GM21367 (cell line): ENCODE measurements around the gene DDX1.
A peak's percentile ranks its signal among the peaks of the same experiment; 100 is the strongest.
"Not testable (repeated sequence)": the region's sequence is repeated elsewhere in the genome, so short reads cannot be mapped to it uniquely, and the experiment has no call there.

ENCODE experiments used
- ATAC-seq: cut with Tn5 transposase; IDR thresholded peaks from one replicate; pipeline ENCODE4 v1.9.1; 2021; ENCODE audit not compliant: unreplicated experiment

The DDX1 gene

DNA sequence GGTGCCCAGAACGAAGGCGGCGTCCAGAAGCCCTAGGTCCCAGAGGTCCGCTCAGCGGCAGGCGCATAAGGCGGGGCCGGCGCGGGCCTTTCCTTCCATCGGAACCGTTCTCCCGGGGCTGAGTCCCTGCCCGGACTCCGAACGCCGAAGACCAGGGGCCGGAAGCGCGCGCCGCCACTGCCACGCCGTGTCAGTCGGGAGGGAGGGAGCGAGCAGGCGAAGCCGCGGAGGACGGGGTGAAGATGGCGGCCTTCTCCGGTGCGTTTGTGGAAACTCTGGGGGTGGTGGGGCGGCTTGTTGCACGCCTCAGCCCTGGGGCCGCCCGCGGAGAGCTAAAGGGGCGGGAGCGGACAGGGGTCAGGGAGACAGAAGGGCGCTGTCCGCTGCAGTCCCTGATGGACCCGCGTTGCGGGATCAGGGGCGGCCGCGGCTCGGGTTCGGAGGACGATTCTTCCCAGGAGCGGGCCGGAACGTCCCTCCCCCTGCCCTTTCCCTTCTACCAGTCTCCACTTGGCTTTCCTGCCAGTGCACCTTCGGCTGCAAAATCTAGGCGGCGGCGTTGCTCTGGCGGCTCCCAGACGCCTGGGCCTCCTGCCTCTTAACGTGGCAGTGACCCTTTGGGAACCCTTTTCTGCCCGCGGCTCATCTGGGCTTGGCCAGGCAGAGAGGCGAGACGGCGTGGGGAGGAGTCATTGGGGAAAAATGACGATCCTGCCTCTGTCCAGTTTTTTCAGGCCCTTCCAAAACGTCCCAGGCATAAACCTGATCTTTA, at the start of gene DDX1:
Gene DDX1 (plus strand): TSS at position 177 of the 772 bp plus-strand sequence. CDS start 66 bp downstream, at position 243.
- peak; percentile 93 for ATAC-seq

DNA sequence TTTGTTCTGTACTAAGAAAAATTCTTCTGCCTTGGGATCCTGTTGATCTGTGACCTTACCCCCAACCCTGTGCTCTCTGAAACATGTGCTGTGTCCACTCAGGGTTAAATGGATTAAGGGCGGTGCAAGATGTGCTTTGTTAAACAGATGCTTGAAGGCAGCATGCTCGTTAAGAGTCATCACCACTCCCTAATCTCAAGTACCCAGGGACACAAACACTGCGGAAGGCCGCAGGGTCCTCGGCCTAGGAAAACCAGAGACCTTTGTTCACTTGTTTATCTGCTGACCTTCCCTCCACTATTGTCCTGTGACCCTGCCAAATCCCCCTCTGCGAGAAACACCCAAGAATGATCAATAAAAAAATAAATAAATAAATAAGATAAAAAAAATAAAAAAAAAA, 49.4 kb upstream of the DDX1 start:
- not testable (repeated sequence) for ATAC-seq

DNA sequence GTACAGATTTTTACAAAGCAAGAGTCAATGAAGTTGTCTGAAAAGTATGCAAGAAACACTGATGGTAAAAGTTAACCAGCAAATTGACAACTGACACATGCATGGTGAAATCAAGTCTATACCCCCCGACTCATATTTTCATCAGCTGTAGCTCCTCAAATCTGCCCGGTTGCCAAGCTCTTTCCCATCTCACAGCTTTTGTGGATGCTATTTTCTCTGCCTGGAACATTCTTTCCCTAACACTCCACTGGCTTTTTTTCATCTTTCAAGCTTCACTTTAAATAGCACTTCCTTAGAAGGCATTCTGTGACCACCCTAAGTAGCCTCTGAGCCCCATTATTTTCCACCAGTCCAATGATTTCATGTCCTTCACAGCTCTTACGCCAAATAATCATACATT, 48.6 kb upstream of the DDX1 start:
- no peak for ATAC-seq

DNA sequence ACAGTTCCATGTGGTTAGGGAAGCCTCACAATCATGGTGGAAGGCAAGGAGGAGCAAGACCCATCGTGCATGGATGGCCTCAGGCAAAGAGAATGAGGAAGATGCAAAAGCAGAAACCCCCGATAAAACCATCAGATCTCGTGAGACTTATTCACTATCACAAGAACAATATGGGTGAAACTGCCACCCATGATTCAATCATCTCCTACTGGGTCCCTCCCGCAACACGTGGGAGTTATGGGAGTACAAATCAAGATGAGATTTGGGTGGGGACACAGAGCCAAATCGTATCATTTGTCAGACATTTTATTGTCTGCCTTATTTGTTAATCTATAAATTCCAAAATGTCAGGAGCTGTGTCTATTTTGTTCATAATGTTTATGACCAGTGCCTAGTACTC, 48.1 kb upstream of the DDX1 start:
- no peak for ATAC-seq

DNA sequence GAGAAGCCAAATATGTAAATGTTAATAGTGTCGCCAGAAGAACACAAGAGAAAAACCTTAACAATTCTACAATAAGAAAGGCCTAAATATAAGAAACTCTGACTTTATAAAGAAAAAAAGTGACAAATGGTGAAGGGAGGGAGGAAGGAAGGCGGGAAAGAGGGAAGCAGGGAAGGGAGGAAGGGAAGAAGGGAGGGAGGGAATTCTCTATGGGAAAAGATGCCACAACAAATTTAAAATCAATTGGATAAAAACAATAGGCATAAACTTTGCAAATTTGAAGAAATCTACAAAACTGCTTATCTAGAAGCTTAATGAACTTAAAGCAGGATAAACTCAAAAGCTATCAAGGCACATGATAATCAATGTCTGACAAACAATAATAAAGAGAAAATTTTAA, 47.4 kb upstream of the DDX1 start:
- no peak for ATAC-seq

DNA sequence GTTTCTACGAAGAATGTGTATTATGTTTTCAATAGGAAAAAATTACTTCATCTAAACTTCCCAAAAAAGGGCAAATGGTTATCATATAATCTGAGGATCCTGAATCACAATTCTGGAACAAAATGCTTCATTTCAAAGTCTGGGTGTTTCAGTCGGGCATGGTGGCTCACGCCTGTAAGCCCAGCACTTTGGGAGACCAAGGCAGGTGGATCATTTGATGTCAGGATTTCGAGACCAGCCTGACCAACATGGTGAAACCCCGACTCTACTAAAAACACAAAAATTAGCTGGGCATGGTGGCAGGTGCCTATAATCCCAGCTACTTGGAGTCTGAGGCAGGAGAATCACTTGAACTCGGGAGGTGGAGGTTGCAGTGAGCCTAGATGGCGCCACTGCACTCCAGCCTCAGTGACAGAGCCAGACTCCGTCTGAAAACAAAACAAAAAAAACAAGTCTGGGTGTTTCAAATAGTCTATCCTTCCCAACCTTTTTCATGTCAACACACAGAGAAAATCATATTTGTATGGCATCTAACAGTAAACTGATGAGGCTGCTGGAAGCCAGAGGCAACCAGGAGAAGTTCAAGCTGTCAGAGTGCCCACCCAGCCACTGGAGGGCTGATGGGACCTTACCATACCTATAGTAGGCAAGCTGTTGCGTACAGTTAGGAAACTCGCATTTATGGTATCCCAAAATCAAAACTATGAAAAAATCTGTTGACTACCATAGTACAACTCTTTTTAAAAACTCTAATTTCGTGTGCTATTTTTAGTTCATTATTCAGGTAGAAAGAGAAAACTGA, 45.2 kb upstream of the DDX1 start:
- no peak for ATAC-seq

DNA sequence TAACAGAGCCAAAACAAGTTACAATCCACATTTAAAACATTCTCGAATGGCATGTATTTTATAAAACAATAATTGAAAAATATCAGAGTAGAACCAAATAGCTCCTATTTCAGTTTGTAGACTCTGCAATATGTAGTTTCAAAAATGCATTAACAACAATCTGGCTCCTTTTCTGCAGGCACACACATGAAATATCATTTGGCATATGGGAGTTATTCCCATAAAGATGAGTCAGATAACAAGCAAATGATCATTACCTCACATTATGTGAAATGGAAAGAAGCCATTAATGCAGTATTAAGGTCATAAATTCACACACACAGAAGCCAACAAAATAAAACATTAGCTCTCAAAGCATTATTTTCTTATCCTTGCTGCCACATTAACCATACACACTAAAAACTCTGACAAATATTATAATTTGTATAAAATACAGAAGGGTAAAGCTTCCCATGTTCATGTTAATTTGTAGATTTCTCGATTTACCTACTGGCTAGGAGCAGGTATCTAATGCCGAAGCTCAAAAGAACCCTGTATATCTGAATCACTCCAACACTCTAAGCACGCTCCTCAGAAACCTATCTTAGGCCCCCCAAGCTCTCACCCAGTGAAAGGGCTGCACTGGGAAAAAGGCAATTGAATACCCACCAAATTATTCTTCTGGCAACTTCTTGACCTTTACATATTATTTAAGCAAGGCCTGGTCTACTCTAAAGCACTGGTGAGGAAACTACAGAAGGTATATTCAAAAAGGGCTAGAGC, 44.4 kb upstream of the DDX1 start:
- ATAC-seq = no peak

DNA sequence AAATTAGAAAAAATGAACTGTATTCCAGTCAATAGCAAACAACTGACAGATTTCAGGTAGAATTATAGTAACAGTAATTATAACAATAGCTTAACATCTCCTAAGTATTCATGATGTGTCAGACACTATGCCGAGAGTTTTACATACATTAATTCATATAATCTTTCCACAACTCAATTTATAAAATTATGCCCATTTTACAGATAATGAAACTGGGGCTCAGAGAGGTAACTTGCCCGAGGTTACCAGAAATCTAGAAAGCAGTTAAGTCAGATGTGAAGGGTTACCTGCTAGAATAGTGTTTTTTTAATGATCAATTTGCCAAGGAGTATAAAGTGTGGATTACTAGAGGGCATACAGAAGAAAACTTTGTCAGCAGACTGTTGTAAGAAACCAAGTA, 42.7 kb upstream of the DDX1 start:
- ATAC-seq = no peak

DNA sequence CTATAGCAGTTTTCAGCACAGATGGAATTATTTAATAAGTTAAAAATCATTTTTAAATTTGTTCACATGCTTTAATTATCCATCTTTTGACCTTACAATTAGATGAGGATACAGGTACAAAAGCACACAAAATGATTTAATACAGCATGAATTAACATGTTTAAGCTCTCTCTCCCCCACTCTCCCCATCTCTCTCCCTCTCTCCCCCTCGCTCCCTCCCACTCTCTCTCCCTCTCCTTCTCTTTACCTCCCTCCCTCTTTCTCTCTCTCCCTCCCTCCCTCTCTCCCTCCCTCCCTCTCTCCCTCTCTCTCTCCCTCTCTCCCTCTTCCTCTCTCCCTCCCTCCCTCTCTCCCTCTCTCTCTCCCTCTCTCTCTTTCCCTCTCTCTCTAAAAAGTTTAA, 38.1 kb upstream of the DDX1 start:
- no peak for ATAC-seq

DNA sequence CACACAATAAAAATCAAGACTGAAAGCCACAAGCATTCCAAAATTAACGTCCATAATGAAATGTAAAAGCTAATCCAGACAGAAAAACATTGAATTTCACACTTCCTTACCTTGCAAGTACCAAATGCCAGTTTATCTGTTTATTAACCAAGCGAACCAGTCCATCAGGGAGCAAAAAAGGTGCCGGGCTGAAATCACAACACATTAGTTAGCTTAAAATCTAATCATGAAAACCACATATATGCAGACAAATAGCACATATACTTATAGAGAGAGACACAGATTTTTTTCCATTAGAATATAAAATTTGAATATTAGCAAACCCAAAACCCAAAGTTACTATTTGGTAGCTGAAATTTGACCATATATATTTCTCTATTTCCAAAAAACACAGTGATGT, 37.7 kb upstream of the DDX1 start:
- no peak for ATAC-seq

DNA sequence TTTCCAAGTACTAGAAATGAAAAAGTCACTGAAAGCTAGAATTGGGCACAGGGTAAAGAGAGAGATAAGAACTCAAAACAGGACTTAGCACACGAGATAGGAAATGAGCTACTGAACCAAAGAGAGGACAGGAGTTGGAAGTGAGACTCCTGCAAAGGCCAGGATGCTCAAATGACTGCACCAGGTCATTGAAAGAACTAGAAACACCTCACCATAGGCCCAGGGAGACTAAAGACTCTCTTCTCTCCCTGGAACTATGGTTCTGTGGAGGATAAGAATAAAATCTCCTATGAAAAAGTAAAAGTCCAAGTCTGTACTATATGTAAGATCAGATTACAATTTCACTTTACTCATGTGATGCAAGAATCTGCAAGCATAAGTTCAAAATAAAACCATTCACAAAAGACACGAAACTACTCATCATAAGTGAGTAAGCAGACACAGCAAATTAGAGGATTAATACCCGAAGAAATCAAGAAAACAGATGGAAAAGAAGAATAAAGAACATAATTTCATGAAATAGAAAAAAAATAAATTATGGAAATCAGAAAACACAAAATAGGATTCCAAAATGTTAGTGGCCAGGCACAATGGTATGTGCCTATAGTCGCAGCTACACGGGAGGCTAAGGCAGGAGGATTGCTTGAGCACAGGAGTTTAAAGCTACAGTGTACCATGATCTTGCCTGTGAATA, 37.0 kb upstream of the DDX1 start:
- no peak for ATAC-seq

DNA sequence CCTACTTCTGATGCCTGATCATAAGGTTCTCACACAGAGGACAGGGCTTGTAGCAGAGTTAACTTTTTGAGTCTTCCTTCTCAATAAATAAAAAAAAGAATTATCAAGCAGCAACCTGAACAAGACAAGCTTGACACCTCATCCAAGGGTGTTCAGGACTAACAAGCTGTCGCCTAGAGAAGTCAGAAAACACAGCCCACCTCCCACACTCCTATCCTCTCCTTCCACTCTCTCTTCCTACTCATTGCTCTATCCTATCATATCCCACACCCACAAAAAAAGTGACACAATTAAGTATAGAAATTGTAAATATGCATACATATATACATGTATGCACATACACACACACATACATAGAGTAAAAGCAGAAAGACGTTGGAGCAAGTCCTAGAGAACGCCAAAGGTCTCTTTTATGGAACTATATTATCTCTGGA, 35.9 kb upstream of the DDX1 start:
- no peak for ATAC-seq

DNA sequence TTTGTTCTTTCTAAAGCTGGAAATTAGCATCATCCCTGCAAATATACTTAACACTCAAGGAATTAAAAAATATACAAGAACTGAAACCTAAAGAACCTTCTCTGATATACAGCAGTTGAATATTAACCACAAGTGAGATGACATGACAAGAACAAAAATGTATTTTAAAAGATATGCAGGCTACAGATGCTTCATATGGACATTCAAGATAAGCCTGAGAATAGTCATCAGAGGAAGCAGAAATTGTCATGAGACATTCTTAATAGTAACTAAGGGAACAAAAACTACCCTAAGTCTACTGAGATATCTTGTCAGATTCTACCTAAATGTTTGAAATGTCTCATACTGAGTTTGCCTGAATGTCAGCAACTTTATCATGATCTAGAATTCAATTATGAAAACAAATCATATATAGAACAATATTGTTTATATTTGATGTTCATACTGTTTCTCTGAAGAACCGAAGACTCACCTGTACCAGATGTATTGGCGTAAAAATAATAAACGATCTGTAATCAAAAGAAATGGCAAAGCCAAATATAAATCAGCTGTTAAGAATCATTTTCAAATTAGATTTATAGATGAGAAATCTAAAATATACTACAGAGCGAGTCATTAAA, 35.2 kb upstream of the DDX1 start:
- ATAC-seq = no peak

DNA sequence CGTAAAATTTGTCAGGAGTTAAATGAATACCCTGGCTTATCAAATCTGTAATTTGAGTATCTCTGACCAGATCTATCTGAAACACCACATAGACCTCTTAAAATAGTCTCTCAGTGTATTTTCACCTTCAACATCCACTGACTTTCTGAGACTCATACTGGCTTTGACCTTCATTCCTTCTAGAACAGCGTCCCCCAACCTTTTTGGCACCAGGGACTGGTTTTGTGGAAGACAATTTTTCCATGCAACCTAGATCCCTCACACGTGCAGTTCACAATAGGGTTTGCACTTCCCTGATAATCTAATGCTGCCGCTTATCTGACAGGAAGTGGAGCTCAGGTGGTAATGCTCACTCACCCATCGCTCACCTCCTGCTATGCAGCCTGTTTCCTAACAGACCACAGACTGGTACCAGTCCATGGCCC, 33.8 kb upstream of the DDX1 start:
- no peak for ATAC-seq

DNA sequence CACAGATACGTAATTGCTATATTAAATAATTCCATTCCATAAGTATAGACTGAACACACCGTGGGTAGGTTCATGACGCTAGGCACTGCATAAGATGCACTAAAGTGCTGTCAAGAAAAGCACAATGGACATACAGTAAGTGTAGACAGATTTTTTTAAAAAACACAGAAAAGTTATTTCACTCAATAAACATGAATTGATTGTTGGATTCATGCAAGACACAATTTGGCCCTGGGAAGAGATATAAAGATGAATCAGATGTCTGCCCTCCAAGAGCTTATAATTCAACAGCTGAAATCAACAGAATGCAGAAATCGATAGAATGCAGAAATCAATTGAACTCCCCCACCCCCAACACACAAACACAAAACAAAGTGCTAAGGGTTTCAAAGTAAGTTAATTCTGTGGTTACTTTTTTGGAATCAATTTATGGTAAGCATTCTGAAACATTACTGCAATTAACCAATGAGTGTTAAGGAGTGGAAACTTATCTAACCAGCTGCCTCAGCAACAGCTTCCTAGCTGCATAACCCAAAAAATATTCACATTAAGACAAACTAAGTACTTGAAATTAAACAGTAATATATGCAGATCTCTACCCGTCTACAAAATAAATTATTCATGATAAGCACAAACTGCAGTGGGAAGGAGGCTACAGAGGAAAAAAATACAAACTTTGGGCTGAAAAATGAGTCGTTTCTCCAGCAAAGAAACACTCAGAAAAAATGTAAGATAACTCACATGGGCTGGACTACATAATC, 32.1 kb upstream of the DDX1 start:
- ATAC-seq = no peak

DNA sequence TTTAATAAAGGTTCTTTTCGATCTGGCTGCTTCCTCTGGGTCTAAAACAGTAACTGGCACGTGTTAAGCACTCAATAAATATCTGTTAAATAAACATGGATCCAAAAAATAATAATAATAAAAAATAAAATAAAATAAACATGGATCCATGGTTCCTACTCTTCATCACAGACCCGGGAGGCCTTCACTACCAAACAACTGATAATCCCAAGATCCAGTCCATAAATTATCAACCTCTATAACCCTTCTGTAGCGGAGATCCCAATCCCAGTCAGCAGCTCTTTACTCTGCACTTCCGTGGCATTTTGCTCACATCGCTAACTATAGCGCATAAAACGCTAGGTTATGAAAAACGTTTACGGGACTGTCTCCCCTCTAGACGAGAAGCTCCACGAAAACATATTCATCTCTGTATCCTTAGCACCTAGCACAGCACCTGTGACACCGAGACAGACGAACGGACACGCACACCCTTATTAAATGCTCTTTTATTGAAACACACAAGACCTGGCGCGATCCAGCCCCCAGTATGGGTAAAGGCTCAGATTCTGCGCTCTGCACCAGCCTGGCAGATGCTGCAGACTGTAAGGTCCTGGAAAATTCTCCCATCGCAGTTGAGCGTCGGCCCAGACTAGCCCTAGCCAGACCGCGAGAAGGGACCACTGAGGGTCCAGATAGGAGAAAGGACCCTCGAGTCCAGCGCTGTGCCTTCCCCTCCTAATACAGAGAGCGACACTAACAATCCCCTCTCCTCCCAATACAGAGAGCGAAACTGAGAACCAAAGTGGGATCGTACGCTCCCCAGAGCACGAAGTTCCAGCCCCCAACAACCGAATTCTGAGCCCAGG, 31.3 kb upstream of the DDX1 start:
- peak; percentile 35 for ATAC-seq

DNA sequence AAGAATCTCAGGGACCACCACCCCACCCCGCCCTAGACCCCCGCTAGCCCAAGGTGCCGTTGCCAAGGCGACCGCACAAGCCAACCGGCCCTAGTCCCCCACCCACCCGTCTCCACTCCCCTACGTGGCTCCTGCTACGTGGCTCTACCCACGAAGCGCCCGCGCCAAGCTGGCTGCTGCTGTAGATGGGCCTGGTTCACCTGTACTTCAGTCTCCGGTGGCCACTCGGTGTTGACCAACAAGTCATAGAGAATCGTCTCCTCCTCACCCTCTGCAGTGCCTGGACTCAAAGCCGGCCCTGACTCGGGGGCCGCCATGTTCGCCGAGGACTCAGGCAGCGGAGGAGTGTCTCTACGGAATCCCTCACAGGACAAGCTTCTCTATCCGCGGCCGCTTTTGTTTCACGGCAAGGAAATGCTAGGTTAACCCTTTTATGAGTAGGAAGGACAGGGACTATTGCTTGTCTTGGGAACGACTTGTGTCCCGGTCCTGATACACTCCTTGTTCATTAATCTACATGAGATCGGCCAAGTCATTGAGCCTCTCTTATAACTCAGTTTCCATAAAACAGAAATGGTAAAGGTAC, 30.6 kb upstream of the DDX1 start, which contains the start of gene NBAS:
Gene NBAS (minus strand): TSS at position 347 of the 586 bp plus-strand sequence. CDS start 30 bp downstream, at position 317.
- peak; percentile 91 for ATAC-seq

DNA sequence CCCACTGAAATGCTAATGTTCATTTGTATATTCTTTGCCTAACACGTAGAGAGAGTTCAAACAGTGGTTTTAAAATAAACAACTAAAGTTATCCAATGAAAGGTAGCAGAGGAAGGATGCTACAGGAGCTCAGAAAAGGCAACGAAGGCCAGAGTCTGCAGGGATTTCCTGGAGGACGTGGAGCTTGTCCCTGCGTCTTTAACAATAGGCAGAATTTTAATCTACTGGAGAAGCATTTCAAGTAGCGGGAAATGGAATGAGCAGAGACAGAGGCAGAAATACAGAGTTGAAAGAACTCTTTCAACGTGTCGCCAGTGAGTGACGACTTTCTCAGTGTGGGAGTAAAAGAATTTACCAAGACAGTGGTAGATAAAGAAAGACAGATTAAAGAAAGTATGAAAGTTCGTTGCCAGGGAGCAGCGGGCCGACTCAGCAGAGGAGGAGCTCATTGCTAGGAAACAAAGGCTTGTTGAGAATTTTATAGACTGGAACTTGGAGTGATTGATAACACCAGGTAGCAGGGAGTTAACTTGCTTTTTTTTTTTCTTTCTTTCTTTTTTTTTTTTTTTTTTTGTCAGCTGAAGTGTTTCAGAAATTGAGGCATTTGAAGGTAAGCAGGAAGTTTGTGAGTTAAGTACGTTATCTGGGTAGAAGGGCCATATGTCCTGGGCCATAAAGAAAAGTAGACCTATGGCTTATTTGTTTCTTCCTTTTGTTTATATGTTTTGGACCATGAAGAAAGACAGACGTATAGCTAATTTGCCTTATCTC, 29.9 kb upstream of the DDX1 start:
- peak; percentile 29 for ATAC-seq
